Osteoblast (primary cell): Measurements from ENCODE around the gene MPG. TPM values are rescaled to one million over a fixed set of nuclear protein-coding genes. Genes with fewer than 3 reads are reported as not detected.

Experiments used
- DNase-seq: peaks from one replicate; pipeline ENCODE4 v3.0.0; 2011; ENCODE audit warnings: low spot score, mixed read lengths; ENCODE audit not compliant: insufficient read length; ENCODE audit errors: missing footprints
- H2AFZ ChIP-seq: 2 replicates; pipeline ENCODE4 v1.6.0; 2011; ENCODE audit warnings: mild to moderate bottlenecking, low read length
- H3K27ac ChIP-seq: 2 replicates; pipeline ENCODE4 v1.5.1; 2011; ENCODE audit warnings: mild to moderate bottlenecking, low read depth, low read length, moderate library complexity
- H3K27me3 ChIP-seq: 2 replicates; pipeline ENCODE4 v1.6.0; 2012; ENCODE audit warnings: mild to moderate bottlenecking, control low read depth, inconsistent platforms, low read length, moderate library complexity; ENCODE audit not compliant: insufficient read depth
- H3K36me3 ChIP-seq: 2 replicates; pipeline ENCODE4 v1.5.1; 2011; ENCODE audit warnings: mild to moderate bottlenecking, low read length, control low read depth, moderate library complexity; ENCODE audit not compliant: insufficient read depth
- H3K4me1 ChIP-seq: 2 replicates; pipeline ENCODE4 v1.5.1; 2011; ENCODE audit warnings: mild to moderate bottlenecking, low read length, control low read depth, moderate library complexity; ENCODE audit not compliant: insufficient read depth
- H3K4me2 ChIP-seq: 2 replicates; pipeline ENCODE4 v1.6.0; 2011; ENCODE audit warnings: mild to moderate bottlenecking, low read length; ENCODE audit not compliant: insufficient read depth
- H3K4me3 ChIP-seq: fragments of 200-600 bp; sonication (generic); 3 replicates; pipeline ENCODE4 v1.5.1; 2012; ENCODE audit warnings: mild to moderate bottlenecking, low read length, inconsistent platforms; ENCODE audit not compliant: insufficient read depth
- H3K79me2 ChIP-seq: 2 replicates; pipeline ENCODE4 v1.6.0; 2012; ENCODE audit warnings: mild to moderate bottlenecking, low read length, control low read depth, inconsistent platforms; ENCODE audit not compliant: insufficient read depth
- H3K9me3 ChIP-seq: 2 replicates; pipeline ENCODE4 v1.5.1; 2011; ENCODE audit warnings: low read depth, low read length, control low read depth
- H4K20me1 ChIP-seq: 2 replicates; pipeline ENCODE4 v1.6.0; 2012; ENCODE audit warnings: mild to moderate bottlenecking, low read length, control low read depth; ENCODE audit not compliant: insufficient read depth
- total RNA-seq: library from RNA; depleted of rRNA; stranded (reverse); fragments of >200 nt; gene quantifications from 2 replicates; pipeline ENCODE4 v1.2.3, GENCODE V29; 2012
- TF ChIP-seq, protein P1 (sequence below): IDR thresholded peaks from 2 replicates; pipeline ENCODE4 v1.5.1; 2011; ENCODE audit warnings: mild to moderate bottlenecking, low read depth, low read length, moderate library complexity; ENCODE audit errors: extremely low read depth

MPG gene
- total RNA-seq, 1 donor, result 180 TPM

DNA sequence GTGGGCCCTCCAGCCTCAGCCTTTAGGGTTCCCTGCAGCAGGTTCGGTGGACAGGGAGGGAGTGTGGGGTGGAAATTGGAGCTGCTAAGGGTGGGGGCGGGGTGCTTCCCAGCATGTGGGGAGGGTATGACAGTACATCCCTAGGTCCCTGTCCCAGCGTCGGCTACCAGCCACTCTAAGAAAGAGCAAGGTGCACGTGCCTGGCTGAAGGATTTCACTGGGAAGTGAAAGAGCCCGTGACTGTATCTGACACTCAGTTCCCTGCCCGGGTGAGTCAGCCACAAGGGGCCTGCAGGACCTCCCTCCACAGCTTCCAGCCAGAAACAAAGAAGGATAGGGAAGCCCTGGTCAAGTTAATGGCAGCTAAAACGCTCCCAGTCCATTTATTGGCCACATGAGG is 20.3 kb upstream of the MPG start:
- peaks cover 66% of the 10 kb centered on the region for H3K36me3 ChIP-seq
- no peaks in the 10 kb centered on the region for H3K9me3 ChIP-seq
- no peak overlapping the region for H3K4me3 ChIP-seq
- TF ChIP-seq, protein P1, sequence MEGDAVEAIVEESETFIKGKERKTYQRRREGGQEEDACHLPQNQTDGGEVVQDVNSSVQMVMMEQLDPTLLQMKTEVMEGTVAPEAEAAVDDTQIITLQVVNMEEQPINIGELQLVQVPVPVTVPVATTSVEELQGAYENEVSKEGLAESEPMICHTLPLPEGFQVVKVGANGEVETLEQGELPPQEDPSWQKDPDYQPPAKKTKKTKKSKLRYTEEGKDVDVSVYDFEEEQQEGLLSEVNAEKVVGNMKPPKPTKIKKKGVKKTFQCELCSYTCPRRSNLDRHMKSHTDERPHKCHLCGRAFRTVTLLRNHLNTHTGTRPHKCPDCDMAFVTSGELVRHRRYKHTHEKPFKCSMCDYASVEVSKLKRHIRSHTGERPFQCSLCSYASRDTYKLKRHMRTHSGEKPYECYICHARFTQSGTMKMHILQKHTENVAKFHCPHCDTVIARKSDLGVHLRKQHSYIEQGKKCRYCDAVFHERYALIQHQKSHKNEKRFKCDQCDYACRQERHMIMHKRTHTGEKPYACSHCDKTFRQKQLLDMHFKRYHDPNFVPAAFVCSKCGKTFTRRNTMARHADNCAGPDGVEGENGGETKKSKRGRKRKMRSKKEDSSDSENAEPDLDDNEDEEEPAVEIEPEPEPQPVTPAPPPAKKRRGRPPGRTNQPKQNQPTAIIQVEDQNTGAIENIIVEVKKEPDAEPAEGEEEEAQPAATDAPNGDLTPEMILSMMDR, result no peak
- H3K4me1 ChIP-seq, result peaks cover 6% of the 10 kb centered on the region
- DNase-seq, result peak; percentile 98
- H3K27me3 ChIP-seq, result no peaks in the 10 kb centered on the region
- H3K4me2 ChIP-seq, result no peak overlapping the region
- no peak overlapping the region for H3K27ac ChIP-seq
- H3K79me2 ChIP-seq, result peaks cover 9% of the 10 kb centered on the region
- no peak overlapping the region for H2AFZ ChIP-seq
- H4K20me1 ChIP-seq, result peaks cover 12% of the 10 kb centered on the region

DNA sequence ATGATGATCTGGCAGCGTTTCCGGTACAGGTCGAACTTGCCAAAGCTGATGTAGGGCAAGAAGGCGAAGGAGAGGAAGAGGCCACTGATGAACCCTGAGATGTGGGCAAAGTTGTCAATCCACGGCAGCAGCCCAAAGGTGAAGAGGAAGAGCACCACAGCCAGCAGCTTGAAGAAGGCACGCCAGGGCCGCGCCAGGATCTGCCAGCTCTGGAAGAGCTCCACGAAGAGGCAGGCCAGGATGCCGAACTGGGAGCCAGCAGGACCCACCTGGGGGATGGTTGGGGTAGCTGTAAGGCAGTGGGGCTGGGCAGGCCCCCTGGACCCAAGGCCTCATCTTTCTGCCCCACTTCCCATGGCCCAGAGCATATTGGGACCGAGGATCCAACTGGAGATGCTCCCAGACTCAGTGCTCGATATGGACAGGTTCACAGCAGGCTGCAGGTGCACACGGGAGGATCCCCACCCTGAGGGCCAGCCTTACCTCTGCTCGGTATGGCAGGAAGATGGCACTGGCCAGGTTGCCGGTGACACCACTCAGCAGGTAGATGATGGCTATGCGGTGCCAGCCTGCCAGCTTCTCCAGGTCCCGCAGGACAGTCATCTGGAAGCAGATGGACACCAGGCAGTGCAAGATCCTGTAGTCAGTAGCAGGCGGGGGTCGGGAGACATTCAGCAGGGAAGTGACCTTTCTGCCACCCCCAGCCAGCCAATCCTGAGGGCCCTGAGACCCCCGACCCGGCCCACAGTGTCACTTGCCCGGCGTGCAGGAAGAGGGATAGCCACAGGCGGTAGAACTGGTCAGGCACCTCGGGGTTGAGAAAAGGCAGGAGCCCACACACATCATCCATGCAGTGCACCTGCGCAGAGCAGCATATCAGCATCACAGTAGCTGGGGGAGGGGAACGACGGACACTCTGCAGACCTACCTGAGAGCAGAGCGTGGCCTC is 19.3 kb upstream of the MPG start:
- Histone ChIP-seq H2AFZ (no peak overlapping the region), H3K4me1 (peaks cover 6% of the 10 kb centered on the region), H4K20me1 (peaks cover 17% of the 10 kb centered on the region), H3K9me3 (no peaks in the 10 kb centered on the region), H3K27ac (no peak overlapping the region), H3K27me3 (no peaks in the 10 kb centered on the region), H3K79me2 (peaks cover 11% of the 10 kb centered on the region), H3K4me2 (no peak overlapping the region), H3K4me3 (no peak overlapping the region), H3K36me3 (peaks cover 76% of the 10 kb centered on the region)
- peak; percentile 72 for DNase-seq
- TF ChIP-seq, protein P1, result no peak

DNA sequence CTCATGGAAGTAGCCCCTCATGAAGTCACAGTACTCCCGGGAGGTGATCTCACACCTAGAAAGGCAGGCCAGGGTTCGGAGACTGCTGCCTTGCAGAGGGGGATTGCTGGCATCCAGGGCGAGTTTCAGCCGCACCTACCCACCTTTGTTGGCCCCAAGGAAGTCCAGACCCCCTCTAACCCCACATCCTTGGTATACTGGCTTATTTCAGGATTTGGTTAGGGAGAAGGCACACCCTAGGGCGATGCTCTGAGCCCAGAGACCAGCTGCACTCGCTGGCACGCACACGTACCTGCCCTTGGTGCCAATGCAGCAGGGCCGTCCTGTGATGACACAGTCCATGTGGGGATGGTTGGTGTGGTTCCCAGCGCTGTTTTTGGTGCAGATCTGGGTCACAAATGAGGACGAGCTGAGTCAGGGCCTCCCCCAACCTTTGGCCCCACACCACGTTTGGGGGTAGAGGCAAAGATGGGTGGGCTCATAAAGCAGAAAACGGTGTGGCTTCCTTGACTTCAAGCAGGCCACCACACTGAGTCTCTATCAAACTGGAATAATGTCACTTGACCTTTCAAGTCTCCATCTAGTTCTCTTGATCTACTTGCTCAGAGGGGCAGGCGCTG is 18.5 kb upstream of the MPG start:
- peaks cover 12% of the 10 kb centered on the region for H3K79me2 ChIP-seq
- DNase-seq, result peak; percentile 66
- no peaks in the 10 kb centered on the region for H3K9me3 ChIP-seq
- H3K4me1 ChIP-seq, result peaks cover under 1% of the 10 kb centered on the region
- H4K20me1 ChIP-seq, result peaks cover 22% of the 10 kb centered on the region
- no peak overlapping the region for H3K4me3 ChIP-seq
- no peak overlapping the region for H3K27ac ChIP-seq
- H3K36me3 ChIP-seq, result peaks cover 82% of the 10 kb centered on the region
- no peak overlapping the region for H2AFZ ChIP-seq
- TF ChIP-seq, protein P1, result no peak
- no peaks in the 10 kb centered on the region for H3K27me3 ChIP-seq
- no peak overlapping the region for H3K4me2 ChIP-seq

DNA sequence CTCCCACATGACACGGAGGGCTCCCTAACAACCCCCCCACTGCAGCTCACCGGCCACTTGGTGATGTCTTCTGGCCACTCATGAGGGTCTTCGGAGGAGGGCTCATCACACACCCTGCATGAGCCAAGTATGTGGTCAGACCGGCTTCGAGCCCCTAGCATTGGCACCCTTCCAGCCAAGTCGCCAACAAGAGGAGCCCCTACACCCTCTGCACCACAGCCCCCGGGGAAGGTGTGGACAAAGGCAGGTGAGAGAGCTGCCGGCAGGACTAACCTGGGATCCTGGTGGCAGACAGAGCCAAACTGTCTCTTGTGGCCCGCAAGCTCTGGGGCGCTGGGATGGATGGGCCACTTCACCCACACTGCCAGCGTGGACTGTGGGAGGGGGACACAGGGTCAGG is 17.9 kb upstream of the MPG start:
- no peaks in the 10 kb centered on the region for H3K4me1 ChIP-seq
- H3K27me3 ChIP-seq, result no peaks in the 10 kb centered on the region
- no peak overlapping the region for H3K4me3 ChIP-seq
- peaks cover 84% of the 10 kb centered on the region for H3K36me3 ChIP-seq
- TF ChIP-seq, protein P1, result no peak
- H2AFZ ChIP-seq, result no peak overlapping the region
- peaks cover 28% of the 10 kb centered on the region for H4K20me1 ChIP-seq
- no peak overlapping the region for H3K4me2 ChIP-seq
- H3K27ac ChIP-seq, result no peak overlapping the region
- DNase-seq, result no peak
- peaks cover 18% of the 10 kb centered on the region for H3K79me2 ChIP-seq
- H3K9me3 ChIP-seq, result no peaks in the 10 kb centered on the region
